Measurements from ENCODE around the gene PDZD2. TPM values are rescaled to one million over a fixed set of nuclear protein-coding genes. Genes with fewer than 3 reads are reported as not detected.

Gene PDZD2
- total RNA-seq, 4 donors from 2014 or later, result 10.2 to 15.0 (median 12.2) TPM

- WGBS, result 81% methylated on average over 4 of the region's 4 CpGs
- H3K27ac ChIP-seq (replicated peaks in 1 of 4), result no peak overlapping the region
- intact Hi-C loops (cut with DNase I), result no loop called here
These were observed 22.3 kb downstream of the PDZD2 start for GRCh38 chr5:31661257-31661656.

GRCh38 chr5:31663519-31663918, 24.6 kb downstream of the PDZD2 start:
- TF ChIP-seq EP300 (IDR thresholded peaks at IDR 0.05) (no peak), POLR2A (IDR thresholded peaks at IDR 0.05; ENCODE audit: low read depth) (no peak), POLR2AphosphoS5 (IDR thresholded peaks at IDR 0.05) (no peak)
- TF ChIP-seq, protein P1, sequence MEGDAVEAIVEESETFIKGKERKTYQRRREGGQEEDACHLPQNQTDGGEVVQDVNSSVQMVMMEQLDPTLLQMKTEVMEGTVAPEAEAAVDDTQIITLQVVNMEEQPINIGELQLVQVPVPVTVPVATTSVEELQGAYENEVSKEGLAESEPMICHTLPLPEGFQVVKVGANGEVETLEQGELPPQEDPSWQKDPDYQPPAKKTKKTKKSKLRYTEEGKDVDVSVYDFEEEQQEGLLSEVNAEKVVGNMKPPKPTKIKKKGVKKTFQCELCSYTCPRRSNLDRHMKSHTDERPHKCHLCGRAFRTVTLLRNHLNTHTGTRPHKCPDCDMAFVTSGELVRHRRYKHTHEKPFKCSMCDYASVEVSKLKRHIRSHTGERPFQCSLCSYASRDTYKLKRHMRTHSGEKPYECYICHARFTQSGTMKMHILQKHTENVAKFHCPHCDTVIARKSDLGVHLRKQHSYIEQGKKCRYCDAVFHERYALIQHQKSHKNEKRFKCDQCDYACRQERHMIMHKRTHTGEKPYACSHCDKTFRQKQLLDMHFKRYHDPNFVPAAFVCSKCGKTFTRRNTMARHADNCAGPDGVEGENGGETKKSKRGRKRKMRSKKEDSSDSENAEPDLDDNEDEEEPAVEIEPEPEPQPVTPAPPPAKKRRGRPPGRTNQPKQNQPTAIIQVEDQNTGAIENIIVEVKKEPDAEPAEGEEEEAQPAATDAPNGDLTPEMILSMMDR (IDR thresholded peaks at IDR 0.05), result no peak
- Histone ChIP-seq H3K4me3 (no peak overlapping the region), H3K27ac (replicated peaks in 1 of 4) (no peak overlapping the region), H3K9me3 (no peaks in the 10 kb centered on the region), H3K4me1 (peaks cover 0 to 3% (median 0%) of the 10 kb centered on the region in 4 donors), H3K36me3 (no peaks in the 10 kb centered on the region), H3K27me3 (peaks cover 0 to 4% (median 0%) of the 10 kb centered on the region in 4 donors)
- intact Hi-C loops (cut with DNase I), result no loop called here
- WGBS, result 75% methylated on average over 7 of the region's 7 CpGs
- no peak for DNase-seq (ENCODE audit: extremely low spot score)

More at GRCh38 chr5:31661257-31661656, 22.3 kb downstream of the PDZD2 start:
- Histone ChIP-seq H3K4me3 (no peak overlapping the region), H3K4me1 (peaks cover 0 to 21% (median 0%) of the 10 kb centered on the region in 4 donors), H3K9me3 (no peaks in the 10 kb centered on the region), H3K36me3 (no peaks in the 10 kb centered on the region), H3K27me3 (peaks cover 0 to 4% (median 0%) of the 10 kb centered on the region in 4 donors)
- no peak for DNase-seq (ENCODE audit: extremely low spot score)
- TF ChIP-seq EP300 (IDR thresholded peaks at IDR 0.05), result no peak
- no peak for TF ChIP-seq POLR2A (IDR thresholded peaks at IDR 0.05; ENCODE audit: low read depth)
- TF ChIP-seq, protein P1 (IDR thresholded peaks at IDR 0.05), result no peak
- no peak for TF ChIP-seq POLR2AphosphoS5 (IDR thresholded peaks at IDR 0.05)

- peaks cover 0 to 3% (median 0%) of the 10 kb centered on the region in 4 donors for H3K4me1 ChIP-seq
- no peak overlapping the region for H3K27ac ChIP-seq (replicated peaks in 1 of 4)
- peaks cover 0 to under 1% (median 0%) of the 10 kb centered on the region in 4 donors for H3K27me3 ChIP-seq
- DNase-seq (ENCODE audit: extremely low spot score), result no peak
- TF ChIP-seq POLR2A (IDR thresholded peaks at IDR 0.05; ENCODE audit: low read depth) (no peak), EP300 (IDR thresholded peaks at IDR 0.05) (no peak), POLR2AphosphoS5 (IDR thresholded peaks at IDR 0.05) (no peak)
- TF ChIP-seq, protein P1 (IDR thresholded peaks at IDR 0.05), result no peak
- H3K9me3 ChIP-seq, result no peaks in the 10 kb centered on the region
- intact Hi-C loops (cut with DNase I), result no loop called here
- H3K4me3 ChIP-seq, result no peak overlapping the region
- no peaks in the 10 kb centered on the region for H3K36me3 ChIP-seq
- 82% methylated on average over 8 of the region's 8 CpGs for WGBS
These were observed 25.6 kb downstream of the PDZD2 start for GRCh38 chr5:31664566-31664965.

GRCh38 chr5:31671339-31671741, 32.4 kb downstream of the PDZD2 start:
- H3K27me3 ChIP-seq, result no peaks in the 10 kb centered on the region
- 79% methylated on average over 9 of the region's 9 CpGs for WGBS
- peaks cover 0 to 25% (median 0%) of the 10 kb centered on the region in 4 donors for H3K4me1 ChIP-seq
- no peak overlapping the region for H3K4me3 ChIP-seq
- no peak for DNase-seq (ENCODE audit: extremely low spot score)
- H3K36me3 ChIP-seq, result no peaks in the 10 kb centered on the region
- H3K9me3 ChIP-seq, result no peaks in the 10 kb centered on the region
- TF ChIP-seq EP300 (IDR thresholded peaks at IDR 0.05) (no peak), POLR2A (IDR thresholded peaks at IDR 0.05; ENCODE audit: low read depth) (no peak), POLR2AphosphoS5 (IDR thresholded peaks at IDR 0.05) (no peak)
- TF ChIP-seq, protein P1 (IDR thresholded peaks at IDR 0.05), result no peak
- H3K27ac ChIP-seq (replicated peaks in 1 of 4), result no peak overlapping the region
- intact Hi-C loops (cut with DNase I), result no loop called here

All from esophagus muscularis mucosa (tissue), 4 donors.